Measurements from ENCODE around the gene JMJD1C. TPM values are rescaled to one million over a fixed set of nuclear protein-coding genes. Genes with fewer than 3 reads are reported as not detected.

Gene JMJD1C
- total and polyA plus RNA-seq, 2 donors (not counting 3 experiments of a cell fraction or from before 2014, with no cell fraction given): 32.1 to 97.1 TPM

GRCh38 chr10:63497321-63497720 lies 31.5 kb upstream of the JMJD1C start:
- BruUV-seq (replicated peaks): no TSS peak
- Histone ChIP-seq H3K27ac (ENCODE audit: insufficient read depth, low read depth, low read length) (no peak overlapping the region), H3K36me3 (ENCODE audit: control insufficient read depth in 2 of 2, extremely low read depth in 1 of 2, insufficient read depth in 2 of 2, low read length in 2 of 2) (no peaks in the 10 kb centered on the region), H3K9me1 (replicated peaks; ENCODE audit: control insufficient read depth, extremely low read depth, insufficient read depth, low read length) (no peaks in the 10 kb centered on the region), H4K20me1 (replicated peaks; ENCODE audit: control insufficient read depth, extremely low read depth, insufficient read depth, low read length) (no peaks in the 10 kb centered on the region), H3K4me1 (ENCODE audit: control insufficient read depth, extremely low read depth, insufficient read depth, low read length) (no peaks in the 10 kb centered on the region), H3K79me2 (ENCODE audit: control insufficient read depth, insufficient read depth, low read length) (peaks cover 48% of the 10 kb centered on the region), H3K9ac (replicated peaks; ENCODE audit: extremely low read depth, insufficient read depth, low read length) (no peak overlapping the region), H2AFZ (ENCODE audit: low read depth, low read length) (no peak overlapping the region), H3K4me3 (replicated peaks in 1 of 3; ENCODE audit: insufficient read depth in 1 of 3, low read depth in 1 of 3, low read length in 3 of 3) (no peak overlapping the region), H3K4me2 (ENCODE audit: insufficient read depth, low read length) (no peak overlapping the region), H3K9me3 (replicated peaks; ENCODE audit: control insufficient read depth, insufficient read depth, low read length) (no peaks in the 10 kb centered on the region), H3K27me3 (ENCODE audit: control insufficient read depth in 2 of 2, insufficient read depth in 2 of 2, low read length in 2 of 2) (no peaks in the 10 kb centered on the region)
- TF ChIP-seq CTCF (IDR thresholded peaks at IDR 0.05; ENCODE audit: extremely low read depth in 1 of 2, insufficient read depth in 1 of 2, low read depth in 1 of 2, low read length in 2 of 2) (no peak), GATA2 (IDR thresholded peaks at IDR 0.05; ENCODE audit: insufficient read depth, insufficient read length, low read depth, low read length) (no peak), MYC (IDR thresholded peaks at IDR 0.05; ENCODE audit: low read depth, low read length) (no peak), MAX (IDR thresholded peaks at IDR 0.05; ENCODE audit: insufficient read depth, insufficient read length) (no peak), POLR2A (IDR thresholded peaks at IDR 0.05; ENCODE audit: low read depth, low read length) (no peak), EZH2 (IDR thresholded peaks at IDR 0.05; ENCODE audit: borderline replicate concordance, low read depth, low read length, severe bottlenecking) (no peak), JUN (IDR thresholded peaks at IDR 0.05; ENCODE audit: borderline replicate concordance, insufficient read depth, insufficient read length, low read depth) (no peak), FOS (IDR thresholded peaks at IDR 0.05; ENCODE audit: borderline replicate concordance, insufficient read depth, low read length) (no peak), POLR2AphosphoS5 (IDR thresholded peaks at IDR 0.05; ENCODE audit: insufficient read depth, low read depth, low read length) (no peak)
- no peak for DNase-seq (ENCODE audit: low read depth, low spot score)
- ChIA-PET POLR2A (no interaction called here), CTCF (interaction anchor here (0.9 to 1.8 kb wide), 2 partner anchors 16 to 131 kb away, joined by 4 to 6 read pairs; no protein-coding TSS in a partner anchor)
- dilution Hi-C loops (cut with MboI; ENCODE audit: extremely low pct_ligation_motif_present, low sequenced_read_pairs): no loop called here
- no peak for FAIRE-seq
- intact Hi-C loops (cut with micrococcal nuclease): no loop called here

Data from endothelial cell of umbilical vein (primary cell).